ENCODE measurements around the gene SH3GL2. TPM values are rescaled to one million over a fixed set of nuclear protein-coding genes. Genes with fewer than 3 reads are reported as not detected.

Gene SH3GL2
- total and polyA plus RNA-seq, 8 donors, result 0.84 to 10.3 (median 6.3) TPM

DNA sequence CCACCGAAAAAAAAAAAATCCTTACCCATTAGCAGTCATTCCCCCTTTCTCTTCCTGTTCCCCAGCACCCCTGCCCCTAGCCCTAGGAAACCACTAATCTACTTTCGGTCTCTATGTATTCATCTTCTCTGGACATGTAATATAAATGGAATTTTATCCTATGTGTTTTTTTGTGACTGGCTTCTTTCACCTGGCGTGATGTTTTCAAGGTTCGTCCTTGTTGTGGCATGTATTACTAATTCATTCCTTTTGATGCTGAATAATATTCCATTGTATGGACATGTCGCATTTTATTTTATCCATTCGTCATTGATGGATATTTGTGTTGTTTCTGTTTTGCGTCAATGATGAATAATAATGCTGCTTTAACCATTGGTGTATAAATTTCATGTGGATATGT lies 42.8 kb upstream of the SH3GL2 start:
- Histone ChIP-seq H3K4me3 (no peak overlapping the region), H3K4me1 (no peaks in the 10 kb centered on the region), H3K9me3 (peaks cover 0 to 2% of the 10 kb centered on the region in 2 donors), H3K27me3 (no peaks in the 10 kb centered on the region), H3K36me3 (no peaks in the 10 kb centered on the region), H3K27ac (no peak overlapping the region)
- no peak for DNase-seq
- no peak for ATAC-seq
- TF ChIP-seq, protein P1, sequence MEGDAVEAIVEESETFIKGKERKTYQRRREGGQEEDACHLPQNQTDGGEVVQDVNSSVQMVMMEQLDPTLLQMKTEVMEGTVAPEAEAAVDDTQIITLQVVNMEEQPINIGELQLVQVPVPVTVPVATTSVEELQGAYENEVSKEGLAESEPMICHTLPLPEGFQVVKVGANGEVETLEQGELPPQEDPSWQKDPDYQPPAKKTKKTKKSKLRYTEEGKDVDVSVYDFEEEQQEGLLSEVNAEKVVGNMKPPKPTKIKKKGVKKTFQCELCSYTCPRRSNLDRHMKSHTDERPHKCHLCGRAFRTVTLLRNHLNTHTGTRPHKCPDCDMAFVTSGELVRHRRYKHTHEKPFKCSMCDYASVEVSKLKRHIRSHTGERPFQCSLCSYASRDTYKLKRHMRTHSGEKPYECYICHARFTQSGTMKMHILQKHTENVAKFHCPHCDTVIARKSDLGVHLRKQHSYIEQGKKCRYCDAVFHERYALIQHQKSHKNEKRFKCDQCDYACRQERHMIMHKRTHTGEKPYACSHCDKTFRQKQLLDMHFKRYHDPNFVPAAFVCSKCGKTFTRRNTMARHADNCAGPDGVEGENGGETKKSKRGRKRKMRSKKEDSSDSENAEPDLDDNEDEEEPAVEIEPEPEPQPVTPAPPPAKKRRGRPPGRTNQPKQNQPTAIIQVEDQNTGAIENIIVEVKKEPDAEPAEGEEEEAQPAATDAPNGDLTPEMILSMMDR (IDR thresholded peaks at IDR 0.05), result no peak
- intact Hi-C loops (cut with DNase I), result loop anchor here in 1 of 2 donors (5.0 kb wide), 1 partner anchor 266 kb away; no protein-coding TSS in a partner anchor

DNA sequence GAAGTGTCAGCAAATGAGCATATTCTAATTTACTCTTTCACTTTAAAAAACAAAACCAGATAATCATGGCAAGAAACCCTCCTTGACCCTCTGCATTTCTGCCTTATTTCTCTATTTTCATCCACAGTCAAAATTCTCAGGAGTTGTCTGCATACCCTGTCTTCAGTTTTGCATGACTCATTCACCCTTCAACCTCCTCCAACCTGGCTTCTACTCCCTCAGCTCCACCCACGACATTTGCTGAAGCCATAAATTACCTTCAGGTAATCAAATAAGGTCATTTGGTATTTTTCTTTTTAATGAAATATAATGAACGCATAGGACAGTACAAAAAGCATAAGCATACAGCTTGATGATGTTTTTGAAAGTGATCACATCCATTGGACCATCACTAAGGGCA lies 27.8 kb upstream of the SH3GL2 start:
- H3K27ac ChIP-seq, result no peak overlapping the region
- intact Hi-C loops (cut with DNase I), result no loop called here
- TF ChIP-seq, protein P1 (IDR thresholded peaks at IDR 0.05), result no peak
- peaks cover 0 to 21% of the 10 kb centered on the region in 2 donors for H3K9me3 ChIP-seq
- no peaks in the 10 kb centered on the region for H3K36me3 ChIP-seq
- H3K27me3 ChIP-seq, result no peaks in the 10 kb centered on the region
- ATAC-seq (no peak), DNase-seq (no peak)
- no peak overlapping the region for H3K4me3 ChIP-seq
- H3K4me1 ChIP-seq, result no peaks in the 10 kb centered on the region

DNA sequence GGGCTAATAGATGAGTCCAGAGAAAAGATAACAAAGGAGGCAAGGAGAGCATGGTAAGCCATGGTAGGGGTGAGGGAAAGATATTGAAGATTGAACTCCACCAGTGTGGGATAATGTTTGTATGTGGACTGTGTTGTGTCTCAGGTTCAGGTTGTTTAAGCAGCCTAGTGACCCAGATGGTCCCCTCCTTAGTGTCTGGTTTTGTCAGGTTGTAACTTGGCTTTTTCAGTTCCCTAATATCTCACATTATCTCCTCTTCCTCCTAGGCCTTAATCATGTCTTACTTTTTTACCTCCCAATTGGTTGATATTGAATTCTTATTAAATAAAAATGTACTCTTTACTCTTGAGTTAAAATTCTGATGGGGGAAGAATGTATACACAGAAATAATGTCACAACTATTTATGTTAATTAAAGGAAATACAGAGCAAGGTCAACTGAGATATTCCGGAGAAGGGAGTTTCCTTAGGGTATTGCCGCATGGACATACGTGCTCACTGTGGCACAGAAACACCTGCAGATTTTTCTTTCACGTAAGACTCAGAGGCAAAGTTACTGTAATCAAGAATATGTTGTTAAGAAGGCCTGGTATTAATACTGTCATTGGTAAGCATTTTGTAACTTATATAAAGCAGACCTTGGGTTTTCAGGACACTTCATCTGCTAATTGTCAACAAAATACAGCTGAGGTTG lies 23.4 kb upstream of the SH3GL2 start:
- Histone ChIP-seq H3K36me3 (no peaks in the 10 kb centered on the region), H3K27ac (no peak overlapping the region), H3K4me3 (no peak overlapping the region), H3K27me3 (no peaks in the 10 kb centered on the region), H3K9me3 (peaks cover 0 to 2% of the 10 kb centered on the region in 2 donors), H3K4me1 (no peaks in the 10 kb centered on the region)
- ATAC-seq (no peak), DNase-seq (no peak)
- TF ChIP-seq, protein P1 (IDR thresholded peaks at IDR 0.05), result no peak
- intact Hi-C loops (cut with DNase I), result no loop called here

- ATAC-seq, result peak; percentile 86
- intact Hi-C loops (cut with DNase I), result no loop called here
- TF ChIP-seq, protein P1 (IDR thresholded peaks at IDR 0.05), result no peak
- Histone ChIP-seq H3K9me3 (no peaks in the 10 kb centered on the region), H3K4me3 (no peak overlapping the region), H3K36me3 (no peaks in the 10 kb centered on the region), H3K27ac (no peak overlapping the region), H3K27me3 (no peaks in the 10 kb centered on the region), H3K4me1 (no peaks in the 10 kb centered on the region)
- no peak for DNase-seq
Observed at GRCh38 chr9:17556255-17556654, 22.6 kb upstream of the SH3GL2 start.

- no peak overlapping the region for H3K4me3 ChIP-seq
- no peaks in the 10 kb centered on the region for H3K27me3 ChIP-seq
- intact Hi-C loops (cut with DNase I), result no loop called here
- no peaks in the 10 kb centered on the region for H3K9me3 ChIP-seq
- peak; percentile 85 for ATAC-seq
- H3K4me1 ChIP-seq, result no peaks in the 10 kb centered on the region
- DNase-seq, result peak in 1 of 4 donors; percentile 7
- no peak overlapping the region for H3K27ac ChIP-seq
- no peaks in the 10 kb centered on the region for H3K36me3 ChIP-seq
- TF ChIP-seq, protein P1 (IDR thresholded peaks at IDR 0.05), result no peak
Observed at GRCh38 chr9:17556935-17557334, 21.9 kb upstream of the SH3GL2 start.

All from left lung (tissue), 10 donors.